ENCODE data around the gene RPL7A.

DNA sequence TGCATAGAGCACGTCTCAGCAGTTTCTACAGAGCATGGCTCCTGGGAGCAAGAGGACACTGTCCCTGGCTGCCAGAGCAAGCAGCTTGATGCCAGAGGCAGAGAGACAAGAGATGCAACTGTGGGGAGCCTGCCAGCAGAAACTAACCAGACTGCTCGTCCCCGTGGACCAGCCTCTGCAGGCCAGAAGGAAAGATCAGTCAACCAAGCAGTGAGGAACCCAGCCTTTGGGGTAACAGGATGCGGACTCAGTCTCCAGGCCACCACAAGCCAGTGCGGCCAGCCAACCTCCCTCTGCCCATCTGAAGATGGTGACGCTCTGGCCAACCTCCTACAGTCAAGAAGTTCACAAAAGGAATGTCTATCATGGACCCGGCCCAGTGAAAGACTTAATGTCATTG is 24.1 kb downstream of the RPL7A start:
- TF ChIP-seq POLR2A (IDR thresholded peaks at IDR 0.05; ENCODE audit: low read depth, low read length) (no peak), MAFK (IDR thresholded peaks at IDR 0.05; ENCODE audit: low read depth, low read length) (no peak), RAD21 (IDR thresholded peaks at IDR 0.05; ENCODE audit: low read length) (no peak), BHLHE40 (IDR thresholded peaks at IDR 0.05; ENCODE audit: low read depth, low read length) (no peak), RFX5 (IDR thresholded peaks at IDR 0.05; ENCODE audit: low read depth, low read length) (no peak), MAZ (IDR thresholded peaks at IDR 0.05; ENCODE audit: borderline replicate concordance, low read depth, low read length) (no peak)
- TF ChIP-seq, protein P1, sequence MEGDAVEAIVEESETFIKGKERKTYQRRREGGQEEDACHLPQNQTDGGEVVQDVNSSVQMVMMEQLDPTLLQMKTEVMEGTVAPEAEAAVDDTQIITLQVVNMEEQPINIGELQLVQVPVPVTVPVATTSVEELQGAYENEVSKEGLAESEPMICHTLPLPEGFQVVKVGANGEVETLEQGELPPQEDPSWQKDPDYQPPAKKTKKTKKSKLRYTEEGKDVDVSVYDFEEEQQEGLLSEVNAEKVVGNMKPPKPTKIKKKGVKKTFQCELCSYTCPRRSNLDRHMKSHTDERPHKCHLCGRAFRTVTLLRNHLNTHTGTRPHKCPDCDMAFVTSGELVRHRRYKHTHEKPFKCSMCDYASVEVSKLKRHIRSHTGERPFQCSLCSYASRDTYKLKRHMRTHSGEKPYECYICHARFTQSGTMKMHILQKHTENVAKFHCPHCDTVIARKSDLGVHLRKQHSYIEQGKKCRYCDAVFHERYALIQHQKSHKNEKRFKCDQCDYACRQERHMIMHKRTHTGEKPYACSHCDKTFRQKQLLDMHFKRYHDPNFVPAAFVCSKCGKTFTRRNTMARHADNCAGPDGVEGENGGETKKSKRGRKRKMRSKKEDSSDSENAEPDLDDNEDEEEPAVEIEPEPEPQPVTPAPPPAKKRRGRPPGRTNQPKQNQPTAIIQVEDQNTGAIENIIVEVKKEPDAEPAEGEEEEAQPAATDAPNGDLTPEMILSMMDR (conservative IDR thresholded peaks at IDR 0.05; ENCODE audit: low read depth, low read length) = no peak
- TF ChIP-seq, protein P2, sequence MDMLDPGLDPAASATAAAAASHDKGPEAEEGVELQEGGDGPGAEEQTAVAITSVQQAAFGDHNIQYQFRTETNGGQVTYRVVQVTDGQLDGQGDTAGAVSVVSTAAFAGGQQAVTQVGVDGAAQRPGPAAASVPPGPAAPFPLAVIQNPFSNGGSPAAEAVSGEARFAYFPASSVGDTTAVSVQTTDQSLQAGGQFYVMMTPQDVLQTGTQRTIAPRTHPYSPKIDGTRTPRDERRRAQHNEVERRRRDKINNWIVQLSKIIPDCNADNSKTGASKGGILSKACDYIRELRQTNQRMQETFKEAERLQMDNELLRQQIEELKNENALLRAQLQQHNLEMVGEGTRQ (IDR thresholded peaks at IDR 0.05; ENCODE audit: low read depth, low read length) = no peak

All from IMR-90 (cell line).